PFSK-1 (cell line): ENCODE results near the gene RHBDF1.

Experiments
- FOXP2 ChIP-seq: optimal IDR thresholded peaks from 2 replicates; pipeline ENCODE3; 2011; ENCODE audit warnings: borderline replicate concordance, control low read depth, inconsistent platforms; ENCODE audit not compliant: insufficient read depth; ENCODE audit errors: extremely low read length, extremely low read depth
- POLR2AphosphoS5 ChIP-seq: IDR thresholded peaks from 2 replicates; pipeline ENCODE4 v1.6.1; 2012; ENCODE audit warnings: low read depth, mild to moderate bottlenecking, control low read depth, low read length, moderate library complexity
- REST ChIP-seq, 2 experiments: IDR thresholded peaks; 2 replicates each; pipeline versions ENCODE4 v1.6.1 to v1.8.0; 2011 to 2012; ENCODE audit warnings: low read depth in 2 of 2, low read length in 2 of 2, control low read depth in 1 of 2, inconsistent platforms in 1 of 2, mild to moderate bottlenecking in 1 of 2, moderate library complexity in 1 of 2; ENCODE audit not compliant: insufficient read depth in 1 of 2

DNA sequence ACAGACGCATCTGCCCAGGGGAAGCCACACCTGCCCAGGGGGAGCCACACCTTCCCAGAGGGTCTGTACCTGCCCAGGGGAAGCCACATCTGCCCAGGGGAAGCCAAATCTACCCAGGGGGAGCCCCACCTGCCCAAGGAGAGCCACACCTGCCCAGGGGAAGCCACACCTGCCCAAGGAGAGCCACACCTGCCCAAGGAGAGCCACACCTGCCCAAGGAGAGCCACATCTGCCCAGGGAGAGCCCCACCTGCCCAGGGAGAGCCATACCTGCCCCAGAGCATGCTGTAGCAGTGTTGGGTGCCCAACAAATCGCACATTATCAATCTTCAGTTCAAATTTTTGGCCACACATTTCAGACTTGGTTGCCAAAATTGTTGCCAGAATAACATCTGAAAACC is 46.4 kb upstream of the RHBDF1 start:
- no peak for TF ChIP-seq POLR2AphosphoS5
- TF ChIP-seq REST (IDR thresholded peaks at IDR 0.05; ENCODE audit: insufficient read depth in 1 of 2, low read depth in 2 of 2, low read length in 2 of 2) = no peak
- no peak for TF ChIP-seq FOXP2
